HG03280 (cell line): ENCODE measurements around the gene KAZN.

Experiments
- ATAC-seq: cut with Tn5 transposase; IDR thresholded peaks from one replicate; pipeline ENCODE4 v1.9.1; 2021; ENCODE audit warnings: mild to moderate bottlenecking, moderate library complexity; ENCODE audit not compliant: unreplicated experiment

The KAZN gene

DNA sequence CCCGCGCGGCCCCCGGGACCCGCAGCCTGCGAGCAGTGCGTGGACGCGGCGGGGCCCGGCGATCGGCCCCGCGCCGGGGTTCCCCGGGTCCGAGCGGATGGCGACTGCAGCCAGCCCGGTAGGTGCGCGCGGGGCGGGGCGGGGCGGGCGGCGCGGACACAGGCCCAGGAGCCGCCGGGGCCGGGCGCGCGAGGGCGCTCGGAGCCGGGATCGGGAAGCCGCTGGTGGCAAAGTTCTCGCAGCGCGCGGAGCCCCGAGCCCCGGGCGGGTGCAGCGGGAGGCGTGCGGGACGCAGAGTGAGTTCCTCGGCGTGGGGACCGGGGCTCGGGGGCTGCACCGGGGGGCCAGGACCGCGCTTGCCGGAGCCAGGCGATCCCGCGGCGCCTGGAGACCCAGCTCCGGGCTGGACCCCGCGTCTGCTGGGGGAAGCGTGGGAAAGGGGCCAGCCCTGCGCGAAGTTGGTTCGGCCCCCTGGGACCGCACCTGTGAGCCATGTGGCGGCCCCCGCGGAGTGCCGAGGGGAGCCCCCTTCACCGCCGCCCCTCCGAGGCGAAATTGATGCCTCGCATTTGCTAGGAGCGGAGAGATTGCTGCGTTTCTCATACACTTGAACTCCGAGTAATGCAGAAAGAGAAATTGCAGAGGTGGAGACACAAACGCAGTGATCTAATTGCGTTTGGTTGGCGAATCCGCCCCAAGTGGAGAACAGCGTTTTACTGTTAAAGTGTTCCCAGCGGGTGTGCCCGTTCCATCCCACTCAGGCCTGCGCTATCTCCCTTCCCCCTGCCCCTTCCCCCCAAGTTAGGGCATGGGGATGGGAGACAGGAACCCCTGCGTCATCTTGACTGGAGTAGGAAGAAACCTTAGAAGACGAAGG is 326.2 kb downstream of the KAZN start:
- ATAC-seq, result no peak

DNA sequence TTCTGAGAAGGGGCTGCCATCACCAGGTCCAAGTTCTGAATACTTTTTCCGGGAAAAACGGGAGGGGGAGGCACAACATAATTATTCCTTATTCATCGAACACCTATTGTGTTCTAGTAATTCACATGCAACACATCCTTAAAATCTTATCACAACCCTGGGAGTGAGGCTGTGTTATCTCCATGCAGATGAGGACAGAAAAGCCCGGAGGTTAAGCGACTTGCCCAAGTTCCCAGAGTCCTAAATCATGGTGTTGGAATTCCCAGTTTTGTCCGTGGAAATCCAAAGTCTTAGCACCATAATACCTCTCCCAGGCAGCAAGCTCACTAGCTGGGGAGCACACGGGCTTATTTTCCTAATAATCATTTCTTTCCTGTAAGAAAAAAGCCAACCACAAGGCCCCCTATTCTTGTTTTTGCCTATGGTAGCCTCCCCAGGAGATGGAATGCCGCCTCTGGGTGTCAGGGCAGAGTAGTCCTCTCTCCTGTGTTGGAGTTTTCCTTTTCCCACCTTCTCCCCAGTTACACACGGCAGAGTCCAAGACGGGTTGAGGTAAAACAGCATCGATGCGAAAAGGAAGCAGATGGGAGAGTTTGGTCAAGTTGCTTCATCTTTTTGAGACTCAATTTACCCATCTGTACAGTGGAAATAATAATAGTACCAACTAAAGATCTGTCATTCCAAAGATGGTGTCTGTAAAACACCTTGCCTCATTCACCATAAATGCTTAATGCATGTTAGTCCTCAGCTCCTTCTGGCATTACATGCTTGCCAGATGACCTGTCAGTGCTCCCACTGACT is 327.1 kb downstream of the KAZN start:
- no peak for ATAC-seq

DNA sequence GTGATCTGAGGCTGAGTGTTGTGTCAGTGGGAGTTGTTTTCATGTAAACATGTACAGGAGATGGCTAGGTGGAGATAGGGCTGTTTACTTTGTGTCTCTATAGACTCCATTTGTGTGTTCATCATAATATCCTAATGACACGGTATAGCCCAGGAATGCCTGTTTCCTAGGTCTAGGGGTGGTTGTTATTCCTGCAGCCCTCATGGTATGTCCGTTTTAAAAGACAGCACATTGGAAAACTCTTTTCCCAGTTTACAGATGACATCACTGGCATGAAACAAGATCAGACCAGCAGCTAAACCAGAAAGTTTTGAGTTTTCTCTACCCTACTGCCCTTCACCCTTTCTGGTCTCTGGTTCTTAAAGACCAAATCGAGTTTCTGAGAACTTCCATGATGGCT is 327.7 kb downstream of the KAZN start:
- ATAC-seq, result no peak

DNA sequence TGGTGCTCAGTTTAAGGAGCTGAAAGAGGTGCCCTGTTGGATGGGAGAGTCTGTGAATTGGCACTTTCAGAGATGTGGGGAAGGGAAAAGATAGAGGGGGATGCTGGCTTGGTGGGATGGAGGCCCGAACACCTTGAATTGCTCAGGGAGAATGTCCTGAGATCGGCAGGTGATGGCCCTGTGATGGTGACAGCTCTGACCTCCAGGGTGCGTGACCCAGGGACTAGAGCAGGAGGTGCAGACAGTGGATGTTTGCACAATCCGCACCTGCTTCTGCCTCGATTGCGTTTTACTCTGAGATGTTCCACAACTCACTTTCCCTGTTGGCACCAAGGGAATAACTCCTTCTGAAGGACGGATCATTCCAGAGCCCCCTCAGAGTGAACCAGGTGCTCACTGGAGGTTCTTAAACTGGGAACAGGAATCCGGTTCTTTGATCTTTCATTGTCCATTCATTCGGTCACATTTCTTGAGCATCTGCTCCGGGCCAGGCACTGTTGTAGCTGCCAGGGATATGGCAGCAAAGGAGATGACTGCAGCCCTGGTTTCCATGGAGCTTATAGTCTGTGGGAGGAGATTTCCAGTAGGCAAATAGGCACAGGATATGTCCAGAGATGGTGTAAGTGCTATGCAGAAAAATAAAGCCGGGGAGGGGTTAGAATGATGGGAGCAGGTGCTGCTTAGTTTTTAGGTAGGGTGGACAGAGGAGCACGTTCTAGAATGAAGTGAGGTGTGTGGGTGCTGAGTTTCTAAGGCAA is 328.5 kb downstream of the KAZN start:
- ATAC-seq, result no peak

DNA sequence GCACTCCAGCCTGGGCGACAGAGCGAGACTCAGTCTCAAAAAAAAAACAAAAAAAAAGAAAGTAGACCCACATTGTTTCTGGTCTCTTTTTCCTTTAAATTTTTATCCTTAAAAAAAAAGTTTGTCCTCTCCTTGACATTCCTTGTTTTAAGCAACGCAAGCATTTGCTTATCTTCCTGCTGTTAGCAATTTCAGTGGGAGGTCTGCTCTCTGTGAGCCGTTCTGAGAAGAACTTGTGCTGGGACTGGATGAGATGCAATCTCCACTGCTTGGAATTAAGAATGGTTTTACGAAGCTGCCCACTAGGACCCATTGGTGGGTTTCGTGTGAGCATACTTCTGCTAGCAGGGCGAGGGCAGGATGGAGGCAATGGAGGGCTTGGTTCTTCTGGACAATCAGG is 329.9 kb downstream of the KAZN start:
- no peak for ATAC-seq

DNA sequence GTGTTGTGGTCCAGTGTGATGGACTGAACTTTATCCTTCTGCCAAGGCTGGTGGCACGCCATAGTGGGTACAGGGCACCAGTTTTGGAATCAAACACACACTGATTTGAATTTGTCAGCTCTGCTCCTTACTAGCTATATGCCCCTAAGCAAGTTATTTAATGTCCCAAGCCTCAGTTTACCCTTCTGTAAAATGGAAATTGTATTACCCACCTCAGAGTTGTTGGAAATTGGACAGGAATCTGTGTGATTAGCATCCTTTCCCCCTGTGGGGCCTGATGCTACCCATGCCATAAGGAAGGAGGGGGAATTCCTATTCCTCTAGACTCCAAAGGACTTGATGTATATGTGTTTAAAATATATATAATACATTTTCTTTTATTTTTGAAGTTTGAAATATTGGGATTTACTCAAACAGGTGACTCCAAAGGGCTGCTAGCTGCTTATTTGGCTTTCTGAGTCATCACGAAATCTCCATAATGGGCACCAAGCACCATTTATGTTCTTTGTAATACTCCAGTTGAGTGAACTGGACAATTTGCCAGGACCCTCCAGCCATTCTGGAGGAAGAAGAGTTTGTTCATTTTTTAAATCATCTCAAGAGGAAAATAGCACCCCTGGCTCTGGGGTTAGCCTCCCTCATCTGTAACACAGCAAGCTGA is 330.5 kb downstream of the KAZN start:
- ATAC-seq, result no peak

DNA sequence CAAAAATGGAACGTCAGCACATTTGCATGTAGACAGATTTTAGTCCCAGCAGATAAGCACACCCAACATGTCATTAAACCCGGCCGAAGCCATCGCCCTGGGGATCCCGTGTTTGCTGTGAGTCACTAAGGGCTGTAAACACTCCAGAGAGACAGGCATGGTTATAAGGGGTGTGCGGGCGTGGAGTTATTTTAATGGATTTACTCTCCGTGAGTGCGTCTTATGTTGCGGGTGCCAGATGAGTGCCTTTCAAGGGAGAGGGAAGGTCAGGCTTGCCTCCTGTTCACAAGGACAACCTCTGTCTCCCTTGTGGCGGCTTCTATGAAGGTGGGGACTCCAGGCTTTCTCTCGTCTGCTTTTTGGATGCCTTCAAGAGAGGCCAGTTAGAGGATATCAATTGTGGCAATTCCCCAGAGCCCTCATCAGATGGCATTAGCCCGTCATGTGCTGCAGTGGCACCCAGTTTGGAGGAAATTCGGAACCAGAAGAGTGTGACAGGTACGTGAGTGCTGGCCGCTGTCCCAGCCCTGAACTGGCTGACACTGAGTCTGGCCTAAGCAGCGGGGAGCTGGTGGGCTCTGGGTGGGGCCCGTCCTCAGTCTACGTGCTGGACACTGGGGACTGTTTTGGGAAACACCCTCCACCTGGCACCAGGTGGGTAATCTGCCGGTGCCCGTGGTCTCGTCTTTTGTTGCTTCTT is 331.2 kb downstream of the KAZN start:
- no peak for ATAC-seq

DNA sequence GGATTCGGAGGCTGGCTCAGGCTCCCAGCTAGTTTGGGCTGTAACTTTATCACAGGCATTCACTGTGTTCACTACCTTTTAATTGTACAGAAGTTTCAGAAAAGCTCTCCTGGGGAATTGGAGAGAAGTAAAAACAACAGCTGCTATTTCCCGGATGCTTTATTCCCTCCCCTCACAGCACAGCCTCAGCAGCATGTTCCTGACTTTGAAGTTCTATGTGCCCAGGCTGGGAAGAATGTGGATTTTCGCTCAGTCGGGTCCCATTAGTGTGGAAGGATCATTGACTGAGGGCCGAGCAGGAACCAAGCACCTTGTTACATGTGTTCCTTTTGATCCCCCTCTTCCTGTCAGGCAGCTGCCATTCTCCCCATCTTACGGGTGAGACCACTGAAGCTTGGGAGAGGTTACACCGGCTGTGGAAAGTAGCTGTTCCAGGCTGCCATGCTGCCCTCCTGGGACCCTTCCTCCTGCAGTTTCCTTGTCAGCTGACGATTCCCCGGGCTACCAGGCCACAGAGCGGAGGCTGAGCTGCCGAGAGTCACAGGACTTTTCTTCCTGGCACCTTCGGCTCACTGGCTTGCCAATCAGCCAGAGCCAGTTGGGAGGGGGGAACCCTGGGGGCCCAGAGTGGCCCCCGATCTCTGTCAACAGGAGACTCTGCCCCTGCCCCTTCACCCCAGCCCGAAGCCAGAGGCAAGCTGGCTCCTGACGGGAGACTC is 331.9 kb downstream of the KAZN start:
- ATAC-seq, result no peak

DNA sequence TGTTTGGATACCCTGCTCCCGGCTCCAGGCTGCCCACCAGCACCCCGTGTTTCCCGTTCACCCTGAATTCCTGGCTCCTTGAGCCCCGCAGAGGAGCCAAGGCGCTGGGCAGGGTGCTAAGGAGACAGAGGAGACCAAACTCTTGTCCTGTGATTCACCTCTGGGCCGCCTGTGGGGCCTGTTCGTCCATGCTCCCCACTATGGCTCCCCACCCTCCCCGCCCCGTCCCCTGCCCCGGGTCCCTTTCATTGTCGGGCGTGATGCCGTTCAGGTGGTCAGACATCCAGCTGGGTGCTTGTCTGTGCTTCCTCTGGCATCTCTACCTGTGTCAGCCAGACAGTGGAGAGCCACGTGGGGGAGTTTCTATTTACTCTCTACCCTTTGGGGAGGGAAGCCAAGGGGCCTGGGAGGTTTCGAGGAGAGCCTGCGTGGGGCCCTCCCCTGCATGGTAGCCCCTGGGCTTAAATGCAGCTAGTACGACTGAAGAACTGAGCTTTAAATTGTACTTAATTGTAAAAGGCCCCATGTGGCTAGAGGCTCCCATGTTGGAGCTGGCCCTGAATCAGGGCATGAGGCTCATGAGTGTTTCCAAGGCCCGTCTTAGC is 333.7 kb downstream of the KAZN start:
- no peak for ATAC-seq

DNA sequence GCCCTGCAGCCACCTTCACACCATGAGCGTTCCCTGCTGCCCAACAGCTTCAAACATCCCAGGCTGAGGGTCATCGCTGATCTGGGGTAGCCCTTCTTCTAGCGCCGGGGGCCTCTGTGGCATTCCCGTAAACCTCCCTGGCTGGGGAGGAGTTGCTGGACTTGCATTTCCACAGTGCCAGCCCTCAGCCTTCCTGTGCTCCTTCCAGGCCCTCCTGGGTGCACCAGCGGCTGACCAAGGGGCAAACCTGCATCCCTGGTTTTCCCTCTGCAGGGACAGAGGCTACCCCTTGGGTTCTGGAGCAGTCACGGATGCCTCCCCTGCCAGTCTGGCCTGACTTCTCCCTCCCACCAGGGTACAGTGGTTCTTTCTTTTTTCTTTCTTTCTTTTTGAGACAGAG is 336.4 kb downstream of the KAZN start:
- no peak for ATAC-seq

DNA sequence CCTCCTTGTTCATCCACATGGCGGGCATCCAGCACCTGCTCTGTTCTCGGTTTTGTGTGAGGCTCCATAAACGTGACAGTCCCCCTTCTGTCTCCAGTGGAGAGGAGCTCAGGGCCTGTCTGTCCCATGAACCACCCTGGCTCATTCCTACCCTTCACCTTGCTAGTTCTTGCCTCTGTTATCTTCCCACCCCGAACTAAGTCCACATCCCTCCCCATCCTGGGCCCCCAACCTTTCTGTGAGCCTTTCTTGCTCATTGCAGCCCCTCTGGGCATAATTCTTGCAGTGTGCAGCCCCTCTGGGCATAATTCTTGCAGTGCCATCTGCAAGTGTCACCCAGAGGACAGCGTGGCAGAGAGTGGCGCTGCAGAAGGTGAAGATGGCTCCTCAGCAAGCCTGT is 338.3 kb downstream of the KAZN start:
- ATAC-seq, result no peak

DNA sequence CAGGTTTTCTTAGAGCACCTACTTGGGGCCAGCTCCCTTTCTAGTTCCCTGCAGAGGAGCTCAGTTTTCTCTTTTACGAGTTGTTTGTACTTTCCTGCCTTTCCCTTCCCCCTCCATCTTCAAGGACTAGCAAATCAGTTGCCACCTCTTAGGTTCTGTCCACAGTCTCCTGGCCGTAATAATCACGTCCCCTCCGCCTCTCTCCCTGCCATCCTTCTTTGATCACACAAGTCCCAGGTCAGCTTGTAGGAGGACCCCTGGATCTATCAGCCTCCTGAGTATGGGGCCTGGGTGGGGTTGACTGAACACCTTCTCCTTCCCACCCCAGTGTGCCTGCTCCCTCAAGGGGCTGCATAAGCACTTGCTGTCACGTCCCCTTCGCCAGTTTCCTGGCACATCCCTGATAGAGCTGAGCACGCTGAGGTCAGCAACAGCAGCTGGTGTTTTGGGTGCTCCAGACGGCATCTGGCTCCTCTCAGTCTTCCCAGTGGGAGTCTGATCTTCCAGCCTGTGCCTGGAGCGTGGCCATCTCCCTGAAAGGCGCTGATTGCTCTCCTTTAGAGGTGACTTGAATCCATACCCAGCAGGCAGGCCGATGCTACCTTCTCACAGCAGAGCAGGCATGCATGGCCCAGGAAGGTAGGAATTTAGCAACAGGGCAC is 338.9 kb downstream of the KAZN start:
- ATAC-seq, result no peak

DNA sequence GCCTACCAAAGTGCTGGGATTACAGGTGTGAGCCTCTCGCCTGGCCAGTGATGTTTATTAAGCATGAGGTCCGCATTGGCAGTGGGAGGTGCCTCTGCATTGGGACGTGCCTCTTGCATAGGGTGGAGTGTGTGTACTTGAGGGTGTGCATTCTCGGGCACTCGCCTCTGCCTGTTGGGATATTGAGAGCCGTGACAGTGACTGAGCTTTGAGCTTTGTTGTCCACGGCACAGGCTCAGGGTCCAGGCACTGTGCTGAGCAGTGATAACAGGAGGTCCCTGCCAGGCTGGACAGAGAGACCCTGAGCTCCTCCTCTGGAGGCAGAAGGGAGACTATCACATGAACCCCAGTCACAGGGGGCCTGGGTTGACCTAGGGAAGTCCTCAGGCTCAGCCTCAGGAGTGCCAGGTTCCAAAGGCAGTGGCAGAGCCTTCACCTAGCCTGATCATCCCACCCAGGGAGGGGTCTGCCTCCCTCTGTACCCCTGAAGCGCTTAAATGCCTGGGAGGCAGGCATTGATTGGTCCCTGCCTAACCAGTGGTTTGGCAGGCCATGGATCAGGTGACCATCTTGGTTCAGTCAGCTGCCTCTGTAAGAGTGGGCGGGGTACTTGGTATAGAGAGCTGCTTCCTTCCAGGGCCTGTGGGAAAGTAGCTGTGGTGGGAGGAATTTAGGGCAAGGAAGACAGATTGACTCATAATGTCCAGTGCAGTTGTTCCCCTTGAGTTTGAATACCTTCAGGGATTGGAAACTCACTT is 341.2 kb downstream of the KAZN start:
- ATAC-seq, result no peak

DNA sequence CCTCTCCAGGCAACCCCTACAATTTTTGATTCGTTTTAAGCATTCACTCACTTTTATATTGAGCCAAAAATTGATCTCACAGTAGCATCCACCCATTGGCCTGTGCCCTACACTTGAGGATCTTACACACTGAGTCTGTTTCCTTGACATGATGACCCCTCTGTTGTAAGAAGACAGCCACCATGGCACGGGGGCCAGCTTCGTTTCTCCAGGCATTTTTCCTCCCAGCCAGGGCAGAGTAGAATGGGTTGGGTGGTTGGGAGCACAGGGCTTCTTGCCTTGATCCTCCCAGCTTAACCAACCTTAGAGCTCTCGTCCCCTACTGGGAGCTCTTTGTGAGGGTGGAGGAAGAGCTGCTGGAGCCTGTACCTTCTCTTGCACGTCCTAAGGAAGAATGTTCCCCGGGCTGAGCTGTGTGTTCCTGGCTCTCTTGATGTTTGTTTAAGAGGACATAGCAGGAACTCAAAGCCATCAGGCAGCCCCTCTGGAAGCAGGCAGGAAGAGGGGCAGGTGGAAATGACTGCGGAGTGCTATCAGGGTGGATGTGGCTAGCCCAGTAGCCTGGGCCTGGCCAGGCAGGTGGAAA is 341.9 kb downstream of the KAZN start:
- ATAC-seq, result no peak

DNA sequence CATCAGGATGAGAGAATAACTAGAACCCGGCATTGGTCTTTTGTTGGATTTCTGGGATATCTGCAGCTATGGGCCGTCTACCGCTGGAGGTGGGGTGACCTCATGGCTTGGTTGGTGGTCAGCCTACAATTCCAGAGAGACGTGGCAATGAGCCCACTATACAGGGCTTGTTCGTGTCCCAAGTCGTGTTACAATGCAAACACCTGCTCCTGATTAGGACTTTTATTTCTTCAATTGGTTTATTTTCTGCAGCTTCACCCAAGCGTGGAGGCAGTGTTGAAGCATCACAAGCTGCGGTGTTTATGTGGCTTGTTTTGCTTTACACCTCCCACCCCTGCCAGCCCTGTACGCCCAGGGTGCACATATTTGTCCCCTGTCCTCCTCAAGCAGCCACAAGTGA is 343.4 kb downstream of the KAZN start:
- no peak for ATAC-seq

DNA sequence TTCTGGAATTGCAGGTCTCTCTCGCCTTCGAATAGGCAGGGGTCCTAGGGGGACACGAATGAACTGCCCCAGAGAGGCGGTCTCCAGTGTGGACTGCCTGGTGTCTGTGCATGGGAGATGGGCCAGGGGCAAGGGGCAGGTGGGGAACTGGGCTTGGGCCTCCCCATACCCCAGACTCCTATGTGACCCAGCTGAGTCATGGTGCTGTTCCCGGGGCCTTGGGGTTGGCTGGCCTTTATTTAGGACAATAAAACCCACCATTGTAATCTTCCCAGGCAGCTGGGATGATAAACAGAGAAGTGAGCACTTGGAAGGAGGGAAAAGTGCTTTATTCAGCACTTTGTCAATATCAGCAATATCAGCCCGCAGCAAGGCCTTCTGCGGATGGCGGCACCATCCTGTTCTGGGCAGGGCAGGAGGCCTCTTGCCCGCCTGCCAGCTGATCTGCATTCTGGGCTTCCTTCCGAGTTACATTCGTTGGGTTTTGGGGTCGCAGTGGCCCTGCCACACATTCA is 346.0 kb downstream of the KAZN start:
- no peak for ATAC-seq
